H1 (cell line): ENCODE data around the gene BPIFB3.

Experiments used
- ATF2 ChIP-seq: IDR thresholded peaks from 2 replicates; pipeline ENCODE4 v1.6.1; 2012; ENCODE audit warnings: low read length, inconsistent platforms
- CEBPB ChIP-seq: IDR thresholded peaks from 2 replicates; pipeline ENCODE4 v1.6.1; 2012; ENCODE audit warnings: low read depth, low read length
- CTCF ChIP-seq, 3 experiments: IDR thresholded peaks; 1 replicate in 2 of 3; 2 replicates in 1 of 3; pipeline versions ENCODE4 v1.5.1 to v1.6.1; 2011; ENCODE audit warnings: low read length in 3 of 3, mild to moderate bottlenecking in 3 of 3, inconsistent platforms in 2 of 3, low read depth in 1 of 3, moderate library complexity in 1 of 3; ENCODE audit not compliant: insufficient read depth in 1 of 3; ENCODE audit errors: control extremely low read depth in 1 of 3
- E2F6 ChIP-seq: IDR thresholded peaks from 2 replicates; pipeline ENCODE4 v1.6.1; 2012; ENCODE audit warnings: inconsistent platforms
- EZH2 ChIP-seq: fragments of 200-600 bp; sonication (generic); IDR thresholded peaks from 2 replicates; pipeline ENCODE4 v1.7.1; 2012; ENCODE audit warnings: low read depth, mild to moderate bottlenecking, moderate library complexity, low read length, inconsistent platforms; ENCODE audit not compliant: severe bottlenecking
- JUND ChIP-seq: IDR thresholded peaks from 2 replicates; pipeline ENCODE4 v1.6.1; 2011; ENCODE audit warnings: mild to moderate bottlenecking, improper control_type of control experiment, low read length
- POLR2A ChIP-seq, 2 experiments: IDR thresholded peaks; 1 replicate in 1 of 2; 2 replicates in 1 of 2; pipeline ENCODE4 v1.6.1; 2011; ENCODE audit warnings: low read depth in 2 of 2, low read length in 2 of 2, mild to moderate bottlenecking in 2 of 2; ENCODE audit errors: control extremely low read depth in 1 of 2
- POLR2AphosphoS5 ChIP-seq: IDR thresholded peaks from 2 replicates; pipeline ENCODE4 v1.6.1; 2011; ENCODE audit warnings: low read depth, low read length
- RFX5 ChIP-seq: IDR thresholded peaks from 2 replicates; pipeline ENCODE4 v1.6.1; 2011; ENCODE audit warnings: low read depth, low read length, improper control_type of control experiment, borderline replicate concordance
- SP1 ChIP-seq: IDR thresholded peaks from 2 replicates; pipeline ENCODE4 v1.6.1; 2011; ENCODE audit warnings: low read depth, low read length
- TBP ChIP-seq: IDR thresholded peaks from 2 replicates; pipeline ENCODE4 v1.6.1; 2011; ENCODE audit warnings: low read depth, low read length, improper control_type of control experiment

- TF ChIP-seq POLR2AphosphoS5 (no peak), POLR2A (IDR thresholded peaks at IDR 0.05; ENCODE audit: control extremely low read depth in 1 of 2, low read depth in 2 of 2, low read length in 2 of 2) (no peak), CTCF (IDR thresholded peaks at IDR 0.05; ENCODE audit: control extremely low read depth in 1 of 3, insufficient read depth in 1 of 3, low read depth in 1 of 3, low read length in 3 of 3) (no peak), SP1 (no peak), JUND (no peak), E2F6 (no peak), EZH2 (no peak), CEBPB (no peak), ATF2 (no peak), TBP (no peak), RFX5 (no peak)
Measured at GRCh38 chr20:33010674-33011449, 42.8 kb upstream of the BPIFB3 start.
